SK-N-SH treated with all-trans-retinoic acid at 6 μM for 48 hours (cell line): Measurements from ENCODE around the gene AIDA.

Experiments used
- ARNTL ChIP-seq: fragments of 450-650 bp; formaldehyde crosslinking; IDR thresholded peaks from 2 replicates; pipeline ENCODE4 v1.5.0; 2020; ENCODE audit warnings: low read depth, mild to moderate bottlenecking, moderate library complexity, borderline replicate concordance
- BACH2 ChIP-seq: fragments of 250-450 bp; sonication (Bioruptor Pico); IDR thresholded peaks from 2 replicates; pipeline ENCODE4 v1.9.0; 2021; ENCODE audit warnings: mild to moderate bottlenecking, borderline replicate concordance
- CREB5 ChIP-seq: fragments of 250-450 bp; sonication (Bioruptor Pico); IDR thresholded peaks from 2 replicates; pipeline ENCODE4 v1.5.1; 2020; ENCODE audit warnings: low read depth, mild to moderate bottlenecking, moderate library complexity
- CSDC2 ChIP-seq: fragments of 250-450 bp; sonication (Bioruptor Pico); IDR thresholded peaks from 2 replicates; pipeline ENCODE4 v1.5.0; 2020; ENCODE audit warnings: mild to moderate bottlenecking, moderate library complexity
- GLIS3 ChIP-seq: fragments of 250-450 bp; sonication (Bioruptor Pico); IDR thresholded peaks from 2 replicates; pipeline ENCODE4 v1.5.0; 2020; ENCODE audit warnings: mild to moderate bottlenecking, moderate library complexity
- ISL1 ChIP-seq: fragments of 250-450 bp; sonication (Bioruptor Pico); IDR thresholded peaks from 2 replicates; pipeline ENCODE4 v2.1.2; 2022; ENCODE audit warnings: mild to moderate bottlenecking, moderate library complexity
- PATZ1 ChIP-seq: fragments of 250-450 bp; sonication (Bioruptor Pico); IDR thresholded peaks from 2 replicates; pipeline ENCODE4 v1.8.0; 2020; ENCODE audit warnings: mild to moderate bottlenecking, moderate library complexity, borderline replicate concordance
- RARB ChIP-seq: fragments of 250-450 bp; sonication (Bioruptor Pico); IDR thresholded peaks from 2 replicates; pipeline ENCODE4 v1.8.0; 2021; ENCODE audit warnings: mild to moderate bottlenecking, moderate library complexity
- TSHZ2 ChIP-seq: fragments of 250-450 bp; sonication (Bioruptor Pico); IDR thresholded peaks from 2 replicates; pipeline ENCODE4 v1.5.0; 2020; ENCODE audit warnings: mild to moderate bottlenecking, moderate library complexity
- ZC3H10 ChIP-seq: fragments of 250-450 bp; sonication (Bioruptor Pico); IDR thresholded peaks from 2 replicates; pipeline ENCODE4 v1.5.1; 2021; ENCODE audit warnings: mild to moderate bottlenecking, moderate library complexity
- ZFP3 ChIP-seq: fragments of 250-450 bp; sonication (Bioruptor Pico); IDR thresholded peaks from 2 replicates; pipeline ENCODE4 v1.5.0; 2020; ENCODE audit warnings: mild to moderate bottlenecking, moderate library complexity
- ZFP30 ChIP-seq: fragments of 450-650 bp; formaldehyde crosslinking; IDR thresholded peaks from 2 replicates; pipeline ENCODE4 v1.5.0; 2022; ENCODE audit warnings: mild to moderate bottlenecking, moderate library complexity
- ZNF565 ChIP-seq: fragments of 450-650 bp; formaldehyde crosslinking; conservative IDR thresholded peaks from 2 replicates; pipeline ENCODE4 v1.5.0; 2020; ENCODE audit warnings: low read depth, mild to moderate bottlenecking, moderate library complexity
- ZNF8 ChIP-seq: fragments of 450-650 bp; formaldehyde crosslinking; IDR thresholded peaks from 2 replicates; pipeline ENCODE4 v1.5.0; 2020; ENCODE audit warnings: mild to moderate bottlenecking, moderate library complexity

- TF ChIP-seq ARNTL (CRISPR knock-in tag) (no peak), TSHZ2 (CRISPR knock-in tag) (no peak), CREB5 (CRISPR knock-in tag) (no peak), GLIS3 (CRISPR knock-in tag) (no peak), ZFP30 (CRISPR knock-in tag) (no peak), RARB (CRISPR knock-in tag) (no peak), ZNF565 (no peak), PATZ1 (CRISPR knock-in tag) (no peak), ZNF8 (peak; percentile 99), ISL1 (no peak), CSDC2 (CRISPR knock-in tag) (no peak), ZC3H10 (CRISPR knock-in tag) (no peak), ZFP3 (CRISPR knock-in tag) (no peak), BACH2 (no peak)
Measured at GRCh38 chr1:222704260-222704659, 8.0 kb downstream of the AIDA start.
